ENCODE data around the gene ORM2.

- TF ChIP-seq CTCF (IDR thresholded peaks at IDR 0.05): no peak
- no peak for TF ChIP-seq POLR2A (IDR thresholded peaks at IDR 0.05)
Measured at GRCh38 chr9:114282507-114282906, 47.2 kb upstream of the ORM2 start.

Measured in esophagus squamous epithelium (tissue), 4 donors.